Daoy (cell line): ENCODE data around the gene NDC1. TPM values are rescaled to one million over a fixed set of nuclear protein-coding genes. Genes with fewer than 3 reads are reported as not detected.
A peak's percentile ranks its signal among the peaks of the same experiment; 100 is the strongest.
"Not testable (repeated sequence)": the region's sequence is repeated elsewhere in the genome, so short reads cannot be mapped to it uniquely, and the experiment has no call there.

Experiments
- DNase-seq: peaks from one replicate; pipeline ENCODE4 v3.0.0-alpha.2; 2015; ENCODE audit warnings: low read depth
- total RNA-seq: library from RNA; depleted of rRNA; stranded (reverse); fragments of >200 nt; shearing (Covaris generic); gene quantifications from 2 replicates; pipeline ENCODE4 v1.2.3, GENCODE V29; 2014

NDC1 gene
- total RNA-seq, 1 experiment from 2014 or later, result 89.1 TPM

DNA sequence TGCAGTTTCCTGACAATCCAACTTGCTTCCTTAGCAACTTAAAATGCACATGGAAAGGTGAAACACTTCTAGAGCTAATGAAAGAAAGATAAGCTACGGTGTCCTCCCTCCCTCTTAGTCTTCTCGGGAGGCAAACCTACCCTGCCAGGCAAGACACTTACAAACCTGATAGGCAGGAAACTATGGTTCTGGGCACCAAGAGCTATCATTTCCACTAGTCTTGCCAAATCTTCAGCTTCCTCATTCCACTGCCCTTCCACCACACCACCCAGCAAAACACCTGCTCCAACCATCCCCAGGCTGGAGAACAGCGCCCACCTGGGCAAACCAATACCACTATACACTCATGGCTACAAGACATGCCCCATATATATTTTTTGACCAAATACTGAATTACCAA, 15.2 kb downstream of the NDC1 start:
- no peak for DNase-seq

GRCh38 chr1:53821380-53821779, 16.7 kb downstream of the NDC1 start:
- DNase-seq, result no peak

DNA sequence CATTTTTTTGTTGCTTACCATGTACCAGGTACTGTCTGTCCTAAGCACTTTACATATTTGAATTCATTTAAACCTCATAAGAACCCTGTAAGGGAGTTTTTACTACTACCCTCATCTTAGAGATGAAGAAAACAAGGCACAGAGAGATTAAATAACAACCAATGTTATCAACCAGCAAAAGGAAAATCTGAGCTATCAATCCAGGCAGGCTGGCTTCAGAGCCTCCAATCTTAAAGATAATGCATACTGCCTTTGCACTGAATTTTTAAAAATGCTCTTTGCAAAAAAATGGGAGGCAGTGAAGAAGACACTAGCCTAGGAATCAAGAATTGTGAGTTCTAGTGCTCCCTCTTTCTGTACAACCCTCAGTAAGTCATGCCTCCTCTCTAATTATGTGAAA, 18.7 kb downstream of the NDC1 start:
- DNase-seq, result no peak

GRCh38 chr1:53816584-53816983, 21.5 kb downstream of the NDC1 start:
- not testable (repeated sequence) for DNase-seq

DNA sequence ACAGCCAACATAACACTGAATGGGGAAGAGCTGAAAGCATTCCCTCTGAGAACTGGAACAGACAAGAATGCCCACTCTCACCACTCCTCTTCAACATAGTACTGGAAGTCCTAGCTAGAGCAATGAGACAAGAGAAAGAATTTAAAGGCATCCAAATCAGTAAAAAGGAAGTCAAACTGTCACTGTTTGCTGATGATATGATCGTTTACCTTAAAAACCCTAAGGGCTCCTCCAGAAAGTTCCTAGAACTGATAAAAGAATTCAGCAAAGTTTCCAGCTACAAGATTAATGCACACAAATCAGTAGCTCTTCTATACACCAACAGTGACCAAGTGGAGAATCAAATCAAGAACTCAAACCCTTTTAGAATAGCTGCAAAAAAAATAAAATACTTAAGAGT, 22.6 kb downstream of the NDC1 start:
- DNase-seq, result not testable (repeated sequence)

GRCh38 chr1:53811414-53811851, 26.7 kb downstream of the NDC1 start:
- DNase-seq, result peak; percentile 30

- DNase-seq, result no peak
These were observed 27.6 kb downstream of the NDC1 start for GRCh38 chr1:53810497-53810896.

- DNase-seq, result no peak
These were observed 28.1 kb downstream of the NDC1 start for GRCh38 chr1:53810007-53810406.

DNA sequence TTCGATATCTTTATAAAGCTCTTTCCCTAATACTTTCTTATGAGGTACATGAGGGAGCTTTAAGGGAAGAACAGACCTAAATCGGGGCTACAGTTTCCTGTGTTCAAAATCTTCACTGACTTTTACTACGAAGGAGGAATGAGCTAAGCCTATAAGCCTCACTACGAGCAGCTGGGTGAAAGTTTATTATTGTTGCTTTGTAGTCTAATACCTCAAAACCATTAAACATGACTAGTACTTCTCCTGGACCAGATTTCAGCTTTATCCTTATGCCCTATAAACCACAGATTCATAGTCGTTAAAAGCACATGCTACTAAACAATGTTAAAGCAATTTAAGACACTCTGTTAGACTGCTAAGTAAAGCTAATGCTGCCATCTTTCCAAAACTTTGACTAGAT, 30.2 kb downstream of the NDC1 start:
- peak; percentile 20 for DNase-seq

GRCh38 chr1:53804791-53805505, 33.1 kb downstream of the NDC1 start:
- DNase-seq, result no peak

DNA sequence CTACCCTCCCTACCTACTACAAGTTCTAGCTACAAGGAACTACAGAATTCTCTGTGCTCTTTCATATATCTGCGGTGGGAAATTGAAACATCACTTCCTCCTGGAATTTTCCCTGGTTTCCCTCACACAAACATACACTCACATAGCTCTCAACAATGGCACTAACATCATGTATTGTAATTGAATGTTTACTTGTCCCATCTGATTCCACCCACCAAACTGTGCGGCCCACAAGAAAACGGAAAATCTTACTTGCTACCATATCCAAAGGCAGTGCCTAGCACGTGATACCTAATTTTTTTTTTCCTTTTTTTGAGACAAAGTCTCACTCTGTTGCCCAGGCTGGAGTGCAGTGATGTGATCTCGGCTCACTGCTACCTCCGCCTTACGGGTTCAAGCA, 33.9 kb downstream of the NDC1 start:
- no peak for DNase-seq

GRCh38 chr1:53800621-53801020, 37.5 kb downstream of the NDC1 start:
- DNase-seq, result no peak

DNA sequence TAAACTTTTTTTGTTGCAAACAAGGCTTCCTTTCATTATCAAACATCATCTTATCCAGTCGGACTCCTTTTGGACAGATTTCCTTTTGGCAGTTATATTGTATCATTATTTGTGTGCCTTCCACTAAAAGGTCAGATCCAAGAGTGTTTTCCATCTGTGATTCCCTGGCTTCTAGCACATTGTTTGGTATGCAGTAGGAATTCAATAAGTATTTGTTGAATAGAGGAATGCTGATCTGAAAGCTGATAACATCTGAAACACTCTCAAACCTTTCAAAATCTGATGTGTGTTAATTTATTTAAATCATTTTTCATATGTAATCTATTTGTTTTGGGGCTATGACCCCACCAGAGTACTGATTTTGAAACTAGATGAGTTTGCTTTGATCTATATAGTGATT, 39.0 kb downstream of the NDC1 start:
- no peak for DNase-seq

DNA sequence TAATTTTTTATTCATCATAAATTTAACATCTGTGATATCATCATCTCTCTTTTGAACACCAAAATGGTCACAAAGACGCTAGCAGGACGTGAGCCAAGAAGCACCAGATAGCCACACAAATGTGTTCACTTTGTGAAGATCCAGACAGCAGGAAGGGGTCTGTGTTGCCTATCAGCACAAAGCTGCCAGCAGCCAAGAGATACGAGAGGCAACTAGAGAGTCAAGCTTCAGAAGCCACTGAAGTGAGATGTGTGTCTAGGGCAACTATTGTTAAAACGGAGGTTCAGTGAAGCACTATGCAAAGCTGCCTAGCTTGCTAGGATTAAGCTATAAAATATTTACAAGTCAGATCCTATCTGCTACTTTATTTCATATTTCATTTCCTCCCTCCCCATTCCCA, 45.3 kb downstream of the NDC1 start:
- DNase-seq, result no peak

DNA sequence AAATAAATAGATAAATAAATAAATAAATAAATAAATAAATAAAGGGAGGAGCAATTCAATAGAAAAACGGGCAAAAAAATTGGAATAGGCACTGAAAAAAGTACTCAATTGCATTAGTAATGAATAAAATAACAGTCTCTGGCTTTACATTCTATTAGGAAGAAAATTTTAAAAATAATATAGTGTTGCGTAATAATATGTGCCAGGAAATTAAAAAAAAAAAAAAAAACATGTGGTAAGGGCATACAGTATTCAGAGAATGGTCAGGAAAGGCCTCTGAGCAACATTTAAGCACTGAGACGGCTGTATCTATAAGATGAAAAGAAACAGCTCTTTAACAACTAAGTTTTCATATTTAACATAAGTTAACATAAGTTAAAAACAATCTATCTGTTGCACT, 50.4 kb downstream of the NDC1 start:
- no peak for DNase-seq

DNA sequence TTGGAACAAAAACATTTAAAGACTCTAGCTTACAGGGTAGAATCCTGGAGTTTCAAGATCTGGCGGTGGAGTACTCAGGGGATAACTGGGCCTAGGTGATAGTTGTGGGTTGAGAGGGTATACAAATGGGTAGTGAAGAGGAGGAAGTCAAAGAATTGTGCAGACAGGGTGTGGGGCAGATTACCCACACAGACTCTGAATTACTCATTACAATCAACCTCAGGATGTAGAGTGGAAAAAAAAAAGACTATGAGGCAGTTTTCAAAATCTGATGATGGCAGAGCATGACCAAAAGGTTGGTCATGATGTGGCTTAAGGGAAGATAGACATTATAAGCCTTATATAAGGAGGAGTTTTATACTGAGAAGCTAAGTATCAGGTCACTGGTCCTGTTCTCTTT, 55.0 kb downstream of the NDC1 start:
- DNase-seq, result no peak

GRCh38 chr1:53781654-53782053, 56.4 kb downstream of the NDC1 start:
- DNase-seq, result no peak

GRCh38 chr1:53777272-53777671, 60.8 kb downstream of the NDC1 start:
- DNase-seq, result no peak

- DNase-seq, result no peak
These were observed 66.4 kb downstream of the NDC1 start for GRCh38 chr1:53771648-53772047.

DNA sequence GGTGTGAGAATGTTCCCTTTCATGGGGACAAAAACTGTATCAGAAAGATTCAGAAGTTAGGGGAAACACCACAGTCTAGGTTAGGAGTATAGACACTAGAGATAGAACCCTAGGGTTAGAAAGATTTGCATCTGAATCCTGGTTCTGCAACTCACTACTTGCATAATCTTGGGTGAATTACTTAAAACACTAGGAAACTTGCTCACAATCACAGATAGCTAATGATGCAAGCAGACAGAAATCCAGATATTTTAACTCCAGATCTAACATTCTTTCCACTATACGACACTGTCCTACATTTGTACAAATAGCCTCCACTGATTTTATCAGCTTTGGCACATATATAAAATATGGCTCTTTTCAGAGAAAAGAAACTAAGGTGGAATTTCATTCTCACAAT, 68.3 kb downstream of the NDC1 start:
- DNase-seq, result no peak

GRCh38 chr1:53769184-53769583, 68.9 kb downstream of the NDC1 start:
- DNase-seq, result no peak

GRCh38 chr1:53766831-53767405, 71.2 kb downstream of the NDC1 start:
- DNase-seq, result peak; percentile 25

- DNase-seq, result no peak
These were observed 71.8 kb downstream of the NDC1 start for GRCh38 chr1:53766194-53766742.
